NAMALWA (cell line): ENCODE measurements around the gene GGCT.

Source experiments
- DNase-seq: peaks from one replicate; pipeline ENCODE4 v3.0.0-alpha.2; 2015; ENCODE audit warnings: low spot score

The GGCT gene

DNA sequence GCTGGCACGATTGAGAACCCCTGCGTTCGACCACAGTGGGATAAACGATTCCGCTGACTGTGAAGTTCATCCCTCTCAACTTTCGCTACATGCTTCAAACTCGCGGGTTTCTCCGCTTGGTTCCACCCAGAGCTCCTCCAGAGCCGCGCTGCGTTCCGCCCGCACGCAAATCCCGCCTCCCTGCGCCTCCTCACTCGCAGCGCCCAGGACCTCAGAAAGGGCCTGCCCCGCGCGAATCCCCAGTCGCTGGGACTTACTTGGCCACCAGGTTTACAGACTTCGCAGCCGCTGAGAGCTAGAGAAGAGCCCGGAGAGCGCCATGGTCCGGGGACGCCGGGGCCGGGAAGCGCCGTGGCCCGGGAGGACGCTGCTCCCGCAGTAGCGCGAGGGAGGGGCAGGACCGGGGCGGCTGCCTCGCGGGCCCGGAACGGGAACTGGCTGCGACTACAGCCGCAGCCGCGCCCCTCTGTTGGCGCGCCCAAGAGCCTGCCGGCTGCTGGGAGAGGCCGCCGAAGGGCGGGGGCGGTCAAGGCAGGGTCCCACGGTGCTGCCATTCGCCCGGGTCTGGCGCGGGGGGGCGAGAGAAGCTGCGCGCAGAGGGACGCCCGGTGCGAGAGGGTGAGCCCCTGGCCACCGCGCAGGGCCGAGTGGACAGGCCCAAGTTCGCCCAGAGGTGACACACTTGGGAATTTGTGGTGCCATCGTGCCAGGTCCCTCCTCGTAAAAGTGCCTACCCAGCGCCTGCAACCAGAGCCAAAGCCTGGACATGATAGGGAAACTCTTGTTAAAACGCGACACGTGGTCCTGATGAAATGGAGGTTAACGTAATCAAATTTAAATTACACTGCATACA lies 26.1 kb downstream of the GGCT start, which contains the start of gene NOD1:
Gene NOD1, minus strand, starts transcription at position 436 of the 853 bp plus-strand sequence. CDS start 21,863 bp downstream, outside the sequence.
- DNase-seq = peak; percentile 73

DNA sequence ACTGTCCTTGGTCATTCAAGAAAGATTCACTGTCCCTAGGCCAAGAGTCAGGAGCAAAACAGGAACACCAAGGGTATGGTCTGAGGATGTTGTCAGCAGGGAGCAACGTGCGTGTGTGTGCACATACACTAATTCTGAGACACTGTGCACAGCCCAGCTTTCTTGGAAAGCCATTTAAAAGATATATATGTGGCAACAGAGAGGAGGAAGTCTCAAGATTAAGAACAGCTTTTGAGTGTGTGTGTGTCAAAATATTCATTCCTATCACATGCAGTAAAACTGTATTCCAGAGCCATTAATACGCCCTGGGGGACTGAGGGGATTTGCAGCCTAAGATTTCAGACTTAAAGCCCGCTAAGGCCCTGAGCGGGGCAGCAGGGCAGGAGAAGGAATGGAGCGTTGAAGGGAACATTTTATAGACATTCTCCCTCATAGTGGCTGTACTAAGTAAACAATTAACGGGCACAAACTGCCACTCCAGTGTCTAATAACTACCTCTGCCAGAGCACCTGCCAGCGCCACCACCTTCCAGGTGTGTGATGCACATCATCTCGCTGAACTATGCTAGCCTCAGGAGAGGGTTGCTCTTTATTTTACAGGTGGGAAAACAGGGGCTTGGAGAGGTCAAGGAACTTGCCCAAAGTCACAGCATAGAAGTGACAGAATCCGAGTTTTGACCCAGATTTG lies 28.0 kb downstream of the GGCT start:
- DNase-seq = no peak

GRCh38 chr7:30475580-30475979 lies 29.0 kb downstream of the GGCT start:
- no peak for DNase-seq

DNA sequence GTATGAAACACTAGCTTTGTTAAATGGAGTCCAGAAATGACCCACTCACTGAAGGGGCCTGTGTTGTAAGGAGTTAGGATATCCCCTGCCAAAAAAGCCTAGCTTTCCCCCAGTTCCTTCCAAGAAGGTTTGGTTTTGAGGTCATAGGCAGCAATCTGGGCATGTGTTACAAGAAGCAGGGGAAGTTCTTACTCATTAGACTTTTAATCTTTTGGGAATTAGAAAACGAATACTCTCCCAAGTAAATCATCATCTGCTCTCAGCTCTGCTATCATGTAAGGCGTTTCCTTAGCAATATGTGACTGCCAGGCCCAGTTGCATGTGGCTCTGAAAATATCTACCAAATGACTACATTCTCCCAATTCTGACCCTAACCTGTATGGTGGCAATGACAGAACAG lies 29.7 kb downstream of the GGCT start:
- no peak for DNase-seq

- no peak for DNase-seq
These were observed 30.1 kb downstream of the GGCT start for GRCh38 chr7:30474485-30474884.

DNA sequence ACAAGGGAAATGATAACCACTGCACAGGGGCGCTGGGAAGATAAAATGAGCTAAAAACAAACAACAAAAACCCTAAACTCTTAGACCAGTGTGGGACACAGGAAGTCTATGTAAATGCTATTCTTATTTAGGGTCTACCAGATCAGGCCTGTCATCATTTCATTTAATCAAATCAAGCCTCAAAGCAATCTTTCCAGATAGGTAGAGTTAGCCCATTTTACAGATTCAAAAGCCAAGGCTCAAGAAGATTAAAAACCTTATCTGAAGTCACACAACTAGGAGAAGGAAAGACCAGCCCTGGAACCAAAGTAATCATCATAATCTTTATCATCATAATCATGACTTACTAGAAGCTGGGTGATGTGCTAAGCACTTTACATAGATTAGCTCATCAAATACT lies 30.7 kb downstream of the GGCT start:
- DNase-seq = no peak

DNA sequence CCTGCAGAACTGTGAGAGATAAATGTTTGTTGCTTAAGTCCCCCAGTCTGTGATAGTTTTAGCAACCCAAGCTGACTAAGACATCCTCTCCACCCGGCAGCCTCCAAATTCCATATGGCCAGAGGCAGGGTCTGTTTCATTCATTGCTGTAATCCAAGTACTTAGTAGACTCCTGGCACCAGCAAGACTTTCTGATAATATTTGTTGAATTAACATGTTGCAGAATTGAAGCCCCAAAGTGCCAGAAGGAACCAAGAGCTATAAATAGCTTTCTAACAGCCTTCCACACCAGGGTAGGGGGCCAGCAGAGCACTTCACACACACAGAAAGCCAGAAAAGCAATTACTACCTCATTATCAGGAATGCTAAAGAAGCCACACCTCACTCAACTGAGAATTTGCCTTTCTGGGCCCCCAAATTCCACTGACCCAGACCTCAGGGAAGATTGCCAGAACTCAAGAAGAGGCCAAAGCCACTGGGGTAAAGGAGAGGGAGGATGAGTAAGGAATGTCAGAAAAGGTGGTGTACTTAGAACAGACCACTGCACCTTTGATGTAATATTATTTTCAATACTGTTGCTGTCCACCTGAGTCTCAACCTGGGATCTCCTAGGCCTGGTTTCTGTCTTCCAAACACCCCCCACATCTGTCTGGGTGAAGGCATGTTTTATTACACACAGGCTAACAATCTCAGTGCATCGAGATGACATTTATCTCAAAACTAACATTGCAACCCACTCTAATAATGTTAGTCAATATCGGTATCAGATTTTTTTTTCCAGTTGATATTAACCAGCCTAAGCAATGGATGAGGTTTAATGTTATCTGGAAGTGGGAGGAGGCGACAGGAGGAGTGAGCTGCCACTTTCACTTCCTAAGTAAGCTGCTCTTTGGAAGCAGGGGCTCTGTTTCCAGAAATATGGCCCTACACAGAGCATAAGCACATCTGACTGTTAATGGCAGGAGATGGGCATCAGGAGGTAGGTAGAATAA lies 31.5 kb downstream of the GGCT start:
- DNase-seq = no peak

DNA sequence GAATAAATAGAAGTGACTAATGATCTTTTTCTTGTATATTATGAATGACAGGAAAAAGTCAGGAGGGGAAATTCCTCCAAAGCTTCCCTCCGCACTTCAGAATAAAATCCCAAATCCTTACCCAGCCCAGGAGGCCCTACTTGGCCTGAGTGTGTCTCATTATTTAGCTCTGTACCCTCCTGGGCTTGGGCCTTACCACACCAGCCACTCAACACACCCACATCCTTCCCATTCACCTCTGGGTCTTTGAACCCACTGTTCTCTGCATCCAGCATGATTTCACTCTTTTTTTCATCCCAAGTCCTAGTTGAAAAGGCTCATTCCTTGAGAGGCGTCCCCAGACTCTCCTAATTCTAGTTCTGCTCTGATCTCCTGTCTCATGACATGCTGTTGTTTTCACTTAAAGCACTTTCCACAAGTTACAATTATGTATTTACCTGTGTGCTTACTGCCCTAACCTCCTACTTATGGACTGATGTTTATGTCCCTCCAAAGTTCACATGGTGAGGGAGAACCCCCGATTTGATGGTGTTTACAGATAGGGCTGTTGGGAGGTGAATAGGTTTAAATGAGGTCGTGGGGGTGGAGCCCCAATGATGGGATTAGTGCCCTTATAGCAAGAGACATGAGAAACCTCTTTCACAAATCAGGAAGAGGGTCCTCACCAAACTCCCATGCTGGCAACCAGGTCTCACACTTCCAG lies 32.4 kb downstream of the GGCT start:
- DNase-seq = no peak

DNA sequence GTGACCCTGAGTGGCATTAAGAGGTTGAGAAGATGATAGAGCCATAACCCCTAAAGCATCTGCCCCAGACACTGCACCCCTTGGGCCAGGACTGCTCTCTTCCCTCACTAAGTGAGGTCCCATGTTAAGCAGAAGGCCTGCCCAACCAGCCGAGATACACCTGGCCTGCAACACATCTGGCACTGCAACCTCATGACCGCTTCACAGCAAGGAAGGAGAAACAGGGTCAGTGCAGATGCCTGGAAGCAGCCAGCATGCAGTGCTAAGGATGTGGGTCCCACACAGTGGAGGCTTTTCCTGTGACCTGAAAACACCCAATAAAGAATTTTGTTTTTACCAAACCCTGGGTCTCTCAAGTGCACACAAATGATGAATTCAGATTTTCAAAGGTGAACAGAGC lies 33.4 kb downstream of the GGCT start:
- no peak for DNase-seq

DNA sequence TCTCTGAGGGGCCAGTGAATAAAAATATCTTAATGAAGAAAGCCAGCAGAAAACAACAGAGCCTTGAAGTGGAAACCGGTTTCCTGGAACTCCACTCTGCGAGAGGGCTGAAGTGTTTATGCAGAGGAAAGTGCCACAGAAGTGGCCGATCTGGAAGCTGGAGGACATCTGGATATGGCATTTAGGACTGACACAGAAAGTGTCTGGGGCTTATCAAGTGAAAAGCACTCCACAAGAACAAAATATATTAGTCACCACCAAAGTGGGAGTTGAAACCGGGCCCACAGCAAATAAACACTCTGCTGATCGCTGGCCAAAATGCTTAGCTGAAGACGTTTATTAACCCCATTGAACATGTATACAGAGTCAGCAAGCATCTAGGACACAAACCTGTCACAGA lies 33.9 kb downstream of the GGCT start:
- no peak for DNase-seq

- no peak for DNase-seq
These were observed 34.4 kb downstream of the GGCT start for GRCh38 chr7:30470163-30470770.

DNA sequence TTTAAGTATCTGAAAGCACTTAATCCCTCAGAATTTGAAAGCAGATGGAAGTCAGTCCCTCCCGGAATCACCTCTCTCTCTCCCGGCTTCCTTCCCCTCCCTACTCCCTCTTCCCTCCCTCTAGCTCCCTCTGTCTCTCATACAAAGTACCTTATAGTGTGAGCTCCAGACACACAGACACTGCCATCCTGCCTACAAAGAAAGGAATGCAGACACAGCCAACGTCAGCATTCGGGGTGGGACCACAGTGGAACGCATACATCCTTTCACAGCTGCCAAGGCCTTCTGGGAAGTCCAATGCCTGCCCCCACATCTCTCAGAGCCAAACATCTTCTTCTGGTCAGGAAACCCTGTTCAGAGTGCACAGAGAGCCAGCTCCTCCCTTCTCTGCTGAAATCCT lies 35.3 kb downstream of the GGCT start:
- no peak for DNase-seq

GRCh38 chr7:30468791-30469190 lies 35.8 kb downstream of the GGCT start:
- DNase-seq = no peak

- no peak for DNase-seq
These were observed 36.6 kb downstream of the GGCT start for GRCh38 chr7:30468041-30468440.

DNA sequence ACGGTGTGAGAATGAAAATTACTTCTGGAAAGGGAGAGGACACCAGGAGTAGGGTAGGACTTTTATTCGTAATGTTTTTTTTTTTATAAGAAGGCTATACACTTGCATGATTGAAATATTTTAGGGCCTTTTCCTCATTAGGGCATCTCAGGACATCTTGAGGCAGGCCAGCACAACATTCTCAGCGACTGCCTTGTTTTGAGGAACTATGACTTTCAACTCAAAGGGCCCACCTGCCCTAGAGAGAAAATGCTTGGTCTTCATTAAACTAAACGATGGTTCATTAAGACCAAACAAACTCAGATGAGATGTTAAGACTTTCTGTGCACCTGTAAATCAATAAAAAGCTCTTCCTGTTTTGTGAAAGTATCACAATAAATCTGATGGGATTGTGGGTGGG lies 37.4 kb downstream of the GGCT start:
- no peak for DNase-seq

DNA sequence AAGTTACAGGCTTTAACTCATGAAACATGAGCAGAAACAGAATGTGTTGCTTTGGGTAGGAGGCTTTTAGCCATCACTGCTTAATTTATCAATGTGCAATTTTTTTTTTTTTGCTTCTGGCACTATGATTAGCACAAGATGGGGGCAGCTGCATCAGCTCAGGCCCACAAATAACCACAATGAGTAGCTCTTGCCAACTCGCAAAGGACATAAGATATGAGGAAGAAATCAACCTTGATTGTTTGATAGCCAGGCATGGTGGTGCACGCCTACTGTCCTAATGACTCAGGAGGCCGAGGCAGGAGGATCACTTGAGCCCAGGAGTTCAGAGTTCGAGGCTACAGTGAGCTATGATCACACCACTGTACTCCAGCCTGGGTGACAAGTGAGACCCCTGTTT lies 38.4 kb downstream of the GGCT start:
- no peak for DNase-seq

DNA sequence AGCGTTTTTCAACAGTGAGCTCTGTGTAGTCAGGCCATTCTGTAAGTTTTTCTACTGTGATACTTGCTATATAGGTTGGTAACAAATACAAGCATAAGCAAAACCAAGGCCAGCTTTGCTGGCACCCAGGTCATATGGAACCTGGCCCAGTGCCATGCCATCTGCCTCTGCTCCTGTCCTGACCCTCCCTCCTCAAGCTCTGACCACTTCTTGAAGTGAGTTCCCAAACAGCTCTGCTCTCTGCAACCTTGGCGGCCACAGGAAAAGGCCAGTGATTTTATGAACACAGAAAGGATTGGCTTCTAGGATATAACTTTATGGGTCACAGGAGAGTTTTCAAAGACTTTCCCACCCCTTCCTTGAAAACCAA lies 38.8 kb downstream of the GGCT start:
- DNase-seq = no peak

DNA sequence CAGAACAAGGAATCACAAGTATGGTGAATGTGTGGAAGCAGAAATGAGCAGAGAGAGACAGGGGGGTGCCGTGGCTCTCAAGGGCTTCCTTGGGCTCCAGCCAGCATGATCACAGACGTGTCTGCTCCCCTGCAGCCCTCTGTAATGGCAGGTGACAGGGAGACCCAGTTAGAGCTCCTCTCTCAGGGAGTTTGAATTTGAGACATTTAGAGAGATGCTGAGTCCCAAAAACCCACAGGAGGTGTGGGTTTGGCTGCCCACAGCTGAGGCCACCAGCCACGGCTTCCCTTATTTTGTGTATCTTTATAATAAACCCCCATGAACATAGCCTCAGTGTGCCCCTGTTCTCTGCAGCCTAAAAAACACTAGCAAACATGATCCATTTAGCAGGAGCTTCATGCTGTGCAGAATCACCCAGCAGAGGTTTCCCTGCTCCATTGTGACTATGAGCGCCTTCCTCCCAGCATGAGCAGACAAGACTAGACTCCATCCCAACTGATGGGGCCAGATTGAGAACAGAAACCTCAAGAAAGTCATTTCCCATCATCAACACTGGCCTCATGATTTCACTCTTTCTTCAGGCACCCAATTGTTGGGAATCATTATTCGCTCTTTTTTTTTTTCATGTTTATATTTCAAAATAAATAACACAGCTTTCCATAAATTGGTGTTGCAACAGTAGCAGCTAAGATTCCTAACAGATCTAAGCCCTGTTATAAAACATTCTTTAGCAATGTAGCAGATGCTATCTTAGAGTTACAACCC lies 39.4 kb downstream of the GGCT start:
- no peak for DNase-seq

GRCh38 chr7:30464231-30464671 lies 40.4 kb downstream of the GGCT start:
- DNase-seq = peak; percentile 29

DNA sequence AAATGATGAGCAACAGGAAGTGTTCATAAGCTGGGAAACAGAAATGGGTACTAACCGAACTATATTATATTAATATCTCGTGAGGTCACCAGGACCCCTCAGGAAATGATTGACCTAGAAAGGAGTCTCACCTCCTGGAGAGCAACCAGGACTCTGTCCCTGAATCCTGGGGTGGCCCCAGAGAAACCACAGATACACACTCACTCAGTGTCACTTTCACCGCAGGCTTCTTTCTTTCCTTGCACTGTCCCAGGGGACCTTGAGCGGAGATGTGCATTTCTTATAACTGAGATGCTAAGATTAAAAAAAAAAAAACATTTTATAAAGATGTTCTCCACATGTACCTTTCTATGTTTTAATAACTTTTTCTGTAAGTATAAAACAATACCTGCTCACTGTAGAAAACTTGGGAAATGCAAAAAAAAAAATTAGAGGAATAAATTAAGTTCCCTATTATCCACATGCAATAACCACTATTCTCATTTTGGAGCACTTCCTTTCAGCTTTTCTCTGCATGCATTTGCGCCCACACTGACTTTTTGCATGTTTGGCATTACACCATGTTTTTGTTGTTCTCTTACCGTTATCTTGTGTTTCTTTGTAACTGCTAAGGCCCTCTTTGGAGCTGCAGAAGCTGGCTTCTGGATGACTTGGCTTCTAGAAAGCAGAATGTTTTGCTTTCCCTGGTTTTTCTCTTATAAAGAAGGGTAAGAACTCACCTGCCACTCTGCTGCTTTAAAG lies 41.1 kb downstream of the GGCT start:
- DNase-seq = peak; percentile 69
